Measurements from ENCODE around the gene MLST8. TPM values are rescaled to one million over a fixed set of nuclear protein-coding genes. Genes with fewer than 3 reads are reported as not detected.
A peak's percentile ranks its signal among the peaks of the same experiment; 100 is the strongest.

Gene MLST8
- total and polyA plus RNA-seq, 4 experiments from 2014 or later = 27.4 to 34.7 (median 29.6) TPM

- CTCF ChIA-PET (ENCODE audit: partially characterized antibody) = no interaction called here
- H3K4me1 Mint-ChIP-seq = peaks cover 0 to 9% (median 0%) of the 10 kb centered on the region in 4 donors
- H3K9me3 Mint-ChIP-seq = no peaks in the 10 kb centered on the region
- Histone ChIP-seq H3K36me3 (ENCODE audit: insufficient read depth, low read length) (peaks cover 29% of the 10 kb centered on the region), H3K4me1 (ENCODE audit: insufficient read depth, low read length) (no peaks in the 10 kb centered on the region), H3K27ac (ENCODE audit: low read depth, low read length) (no peak overlapping the region), H3K4me3 (ENCODE audit: low read length in 2 of 2) (no peak overlapping the region), H3K9me3 (ENCODE audit: control insufficient read depth in 1 of 2, low read length in 2 of 2) (no peaks in the 10 kb centered on the region), H3K27me3 (ENCODE audit: insufficient read depth, low read length) (no peaks in the 10 kb centered on the region)
- POLR2A ChIA-PET (ENCODE audit: partially characterized antibody) = no interaction called here
- H3K27ac Mint-ChIP-seq = no peak overlapping the region
- intact Hi-C loops (cut with micrococcal nuclease) = no loop called here
- no peak for DNase-seq
- no peak overlapping the region for H3K4me3 Mint-ChIP-seq
- peaks cover 6 to 21% of the 10 kb centered on the region in 2 donors for H3K36me3 Mint-ChIP-seq
- H3K27me3 Mint-ChIP-seq = no peaks in the 10 kb centered on the region
Measured at GRCh38 chr16:2235234-2235651, 30.0 kb downstream of the MLST8 start.

- H3K36me3 ChIP-seq (ENCODE audit: insufficient read depth, low read length) = peaks cover 29% of the 10 kb centered on the region
- H3K9me3 ChIP-seq (ENCODE audit: control insufficient read depth in 1 of 2, low read length in 2 of 2) = no peaks in the 10 kb centered on the region
- peaks cover 5 to 18% of the 10 kb centered on the region in 2 donors for H3K36me3 Mint-ChIP-seq
- no peak overlapping the region for H3K27ac ChIP-seq (ENCODE audit: low read depth, low read length)
- no peaks in the 10 kb centered on the region for H3K27me3 Mint-ChIP-seq
- no peak overlapping the region for H3K4me3 ChIP-seq (ENCODE audit: low read length in 2 of 2)
- no peak overlapping the region for H3K27ac Mint-ChIP-seq
- peaks cover 0 to 9% (median 0%) of the 10 kb centered on the region in 4 donors for H3K4me1 Mint-ChIP-seq
- no peaks in the 10 kb centered on the region for H3K27me3 ChIP-seq (ENCODE audit: insufficient read depth, low read length)
- no peak for DNase-seq
- intact Hi-C loops (cut with micrococcal nuclease) = no loop called here
- no peaks in the 10 kb centered on the region for H3K4me1 ChIP-seq (ENCODE audit: insufficient read depth, low read length)
- POLR2A ChIA-PET (ENCODE audit: partially characterized antibody) = interaction anchor here (0.9 to 1.1 kb wide), 2 partner anchors 17 to 20 kb away, joined by 3 to 5 read pairs; no protein-coding TSS in a partner anchor
- H3K4me3 Mint-ChIP-seq = no peak overlapping the region
- no peaks in the 10 kb centered on the region for H3K9me3 Mint-ChIP-seq
- CTCF ChIA-PET (ENCODE audit: partially characterized antibody) = no interaction called here
Measured at GRCh38 chr16:2235695-2236336, 30.6 kb downstream of the MLST8 start.

- no peaks in the 10 kb centered on the region for H3K9me3 Mint-ChIP-seq
- DNase-seq = no peak
- H3K36me3 ChIP-seq (ENCODE audit: insufficient read depth, low read length) = peaks cover 24% of the 10 kb centered on the region
- peaks cover 5 to 15% of the 10 kb centered on the region in 2 donors for H3K36me3 Mint-ChIP-seq
- H3K4me1 ChIP-seq (ENCODE audit: insufficient read depth, low read length) = no peaks in the 10 kb centered on the region
- H3K27ac ChIP-seq (ENCODE audit: low read depth, low read length) = no peak within 1 kb of the TSS
- H3K4me3 ChIP-seq (ENCODE audit: low read length in 2 of 2) = no peak within 1 kb of the TSS
- H3K4me3 Mint-ChIP-seq = no peak within 1 kb of the TSS
- H3K27me3 Mint-ChIP-seq = no peaks in the 10 kb centered on the region
- peaks cover 0 to 9% (median 0%) of the 10 kb centered on the region in 4 donors for H3K4me1 Mint-ChIP-seq
- no peak within 1 kb of the TSS for H3K27ac Mint-ChIP-seq
- POLR2A ChIA-PET (ENCODE audit: partially characterized antibody) = interaction anchor here (0.9 to 1.1 kb wide), 2 partner anchors 16 to 21 kb away, joined by 3 to 5 read pairs; no protein-coding TSS in a partner anchor
- intact Hi-C loops (cut with micrococcal nuclease) = no loop called here
- no peaks in the 10 kb centered on the region for H3K9me3 ChIP-seq (ENCODE audit: control insufficient read depth in 1 of 2, low read length in 2 of 2)
- no peaks in the 10 kb centered on the region for H3K27me3 ChIP-seq (ENCODE audit: insufficient read depth, low read length)
- CTCF ChIA-PET (ENCODE audit: partially characterized antibody) = no interaction called here
Measured at GRCh38 chr16:2236337-2237101, 31.3 kb downstream of the MLST8 start, which contains the start of gene DNASE1L2. DNASE1L2 (plus strand) TSS chr16:2236444; CDS start chr16:2236817, 373 bp downstream.

GRCh38 chr16:2237102-2237482, 31.8 kb downstream of the MLST8 start:
- ChIA-PET POLR2A (ENCODE audit: partially characterized antibody) (no interaction called here), CTCF (ENCODE audit: partially characterized antibody) (no interaction called here)
- Histone ChIP-seq H3K27me3 (ENCODE audit: insufficient read depth, low read length) (no peaks in the 10 kb centered on the region), H3K9me3 (ENCODE audit: control insufficient read depth in 1 of 2, low read length in 2 of 2) (no peaks in the 10 kb centered on the region), H3K27ac (ENCODE audit: low read depth, low read length) (no peak overlapping the region), H3K36me3 (ENCODE audit: insufficient read depth, low read length) (peaks cover 19% of the 10 kb centered on the region), H3K4me1 (ENCODE audit: insufficient read depth, low read length) (no peaks in the 10 kb centered on the region), H3K4me3 (ENCODE audit: low read length in 2 of 2) (no peak overlapping the region)
- intact Hi-C loops (cut with micrococcal nuclease) = no loop called here
- no peak overlapping the region for H3K4me3 Mint-ChIP-seq
- H3K27ac Mint-ChIP-seq = no peak overlapping the region
- no peaks in the 10 kb centered on the region for H3K9me3 Mint-ChIP-seq
- H3K4me1 Mint-ChIP-seq = peaks cover 0 to 9% (median 0%) of the 10 kb centered on the region in 4 donors
- peaks cover 5 to 13% of the 10 kb centered on the region in 2 donors for H3K36me3 Mint-ChIP-seq
- H3K27me3 Mint-ChIP-seq = no peaks in the 10 kb centered on the region
- DNase-seq = no peak

- Histone ChIP-seq H3K27ac (ENCODE audit: low read depth, low read length) (no peak overlapping the region), H3K4me3 (ENCODE audit: low read length in 2 of 2) (no peak overlapping the region), H3K36me3 (ENCODE audit: insufficient read depth, low read length) (peaks cover 20% of the 10 kb centered on the region), H3K9me3 (ENCODE audit: control insufficient read depth in 1 of 2, low read length in 2 of 2) (no peaks in the 10 kb centered on the region), H3K27me3 (ENCODE audit: insufficient read depth, low read length) (no peaks in the 10 kb centered on the region), H3K4me1 (ENCODE audit: insufficient read depth, low read length) (no peaks in the 10 kb centered on the region)
- POLR2A ChIA-PET (ENCODE audit: partially characterized antibody) = interaction anchor here (0.5 kb wide), 1 partner anchor 82 kb away, joined by 3 read pairs; no protein-coding TSS in a partner anchor
- Mint-ChIP-seq H3K27ac (no peak overlapping the region), H3K27me3 (no peaks in the 10 kb centered on the region), H3K4me3 (no peak overlapping the region), H3K9me3 (no peaks in the 10 kb centered on the region), H3K4me1 (peaks cover 0 to 9% (median under 1%) of the 10 kb centered on the region in 4 donors), H3K36me3 (peaks cover 8 to 16% of the 10 kb centered on the region in 2 donors)
- DNase-seq = no peak
- CTCF ChIA-PET (ENCODE audit: partially characterized antibody) = no interaction called here
- intact Hi-C loops (cut with micrococcal nuclease) = no loop called here
Measured at GRCh38 chr16:2237493-2238149, 32.4 kb downstream of the MLST8 start.

GRCh38 chr16:2238150-2238837, 33.0 kb downstream of the MLST8 start:
- POLR2A ChIA-PET (ENCODE audit: partially characterized antibody) = interaction anchor here (0.5 to 1.8 kb wide), 2 partner anchors 12 to 81 kb away, joined by 3 to 7 read pairs; no protein-coding TSS in a partner anchor
- Histone ChIP-seq H3K4me3 (ENCODE audit: low read length in 2 of 2) (no peak overlapping the region), H3K27me3 (ENCODE audit: insufficient read depth, low read length) (no peaks in the 10 kb centered on the region), H3K36me3 (ENCODE audit: insufficient read depth, low read length) (peaks cover 17% of the 10 kb centered on the region), H3K27ac (ENCODE audit: low read depth, low read length) (no peak overlapping the region), H3K9me3 (ENCODE audit: control insufficient read depth in 1 of 2, low read length in 2 of 2) (no peaks in the 10 kb centered on the region), H3K4me1 (ENCODE audit: insufficient read depth, low read length) (no peaks in the 10 kb centered on the region)
- CTCF ChIA-PET (ENCODE audit: partially characterized antibody) = no interaction called here
- Mint-ChIP-seq H3K9me3 (no peaks in the 10 kb centered on the region), H3K27ac (no peak overlapping the region), H3K4me3 (no peak overlapping the region), H3K36me3 (peaks cover 8 to 13% of the 10 kb centered on the region in 2 donors), H3K27me3 (no peaks in the 10 kb centered on the region), H3K4me1 (peaks cover 0 to 9% (median under 1%) of the 10 kb centered on the region in 4 donors)
- peak in 1 of 5 donors; percentile 36 for DNase-seq
- intact Hi-C loops (cut with micrococcal nuclease) = no loop called here
